B cell (primary cell): Measurements from ENCODE around the gene CDC42EP4. TPM values are rescaled to one million over a fixed set of nuclear protein-coding genes. Genes with fewer than 3 reads are reported as not detected.
"Not testable (repeated sequence)": the region's sequence is repeated elsewhere in the genome, so short reads cannot be mapped to it uniquely, and the experiment has no call there.

ENCODE experiments used
- ATAC-seq: fragments of 200-7000 bp; cut with Tn5 transposase; one replicate; pipeline ENCODE4 v1.10.0; 2021; ENCODE audit warnings: low read depth, mild to moderate bottlenecking, moderate number of reproducible peaks, moderate library complexity
- CTCF ChIA-PET: fragments of 350-600 bp; sonication (Branson Sonifier 250); formaldehyde crosslinking; loops from one replicate; lab custom pipeline; 2021; ENCODE audit warnings: antibody characterized with exemption, inconsistent platforms; lab: Charles Lee
- POLR2A ChIA-PET: fragments of 350-600 bp; sonication (Branson Sonifier 250); formaldehyde crosslinking; loops from one replicate; lab custom pipeline; 2021; ENCODE audit warnings: antibody characterized with exemption; lab: Charles Lee
- DNase-seq: peaks from one replicate; pipeline ENCODE4 v3.0.0; 2013
- H2AFZ ChIP-seq: 2 replicates; pipeline ENCODE4 v1.6.1; 2012; ENCODE audit warnings: mild to moderate bottlenecking, low read depth, low read length; ENCODE audit not compliant: insufficient read depth, poor library complexity, severe bottlenecking
- H3K27ac ChIP-seq, 2 donors: 1 replicate in 1 of 2; 2 replicates in 1 of 2; pipeline ENCODE4 v1.5.1; 2012 to 2013; ENCODE audit warnings: low read length in 2 of 2, mild to moderate bottlenecking in 2 of 2, moderate library complexity in 1 of 2
- H3K27me3 ChIP-seq, 4 experiments: fragments of 200-600 bp in 1 of 4; sonication (generic) in 1 of 4; replicated peaks in 1 of 4; 1 replicate in 2 of 4; 2 replicates in 2 of 4; pipeline versions ENCODE4 v1.6.1 to v1.7.0; 2013 to 2016; ENCODE audit warnings: low read length in 3 of 4, mild to moderate bottlenecking in 2 of 4, mixed read lengths in 1 of 4, moderate library complexity in 1 of 4; ENCODE audit not compliant: insufficient read depth in 4 of 4, control insufficient read depth in 3 of 4; ENCODE audit errors: control extremely low read depth in 1 of 4
- H3K36me3 ChIP-seq, 2 experiments: replicated peaks in 1 of 2; 1 replicate in 1 of 2; 2 replicates in 1 of 2; pipeline versions ENCODE4 v1.6.1 to v1.7.1; 2013; ENCODE audit warnings: low read length in 1 of 2; ENCODE audit not compliant: insufficient read depth in 2 of 2, control insufficient read depth in 1 of 2; ENCODE audit errors: control extremely low read depth in 1 of 2, extremely low read depth in 1 of 2
- H3K4me1 ChIP-seq, 2 donors: fragments of 200-600 bp in 1 of 2; sonication (generic) in 1 of 2; 1 replicate in 1 of 2; 2 replicates in 1 of 2; pipeline versions ENCODE4 v1.5.1 to v1.6.1; 2013 to 2017; ENCODE audit warnings: low read length in 2 of 2; ENCODE audit not compliant: control insufficient read depth in 2 of 2, insufficient read depth in 2 of 2
- H3K4me2 ChIP-seq: replicated peaks from 2 replicates; pipeline ENCODE3; 2012; ENCODE audit warnings: mild to moderate bottlenecking, low read depth, low read length; ENCODE audit not compliant: poor library complexity, severe bottlenecking
- H3K4me3 ChIP-seq, 5 experiments: fragments of 200-600 bp in 1 of 5; sonication (generic) in 1 of 5; 1 replicate in 3 of 5; 2 replicates in 2 of 5; pipeline versions ENCODE4 v1.5.1 to v1.7.0; 2011 to 2016; ENCODE audit warnings: low read length in 4 of 5, mild to moderate bottlenecking in 4 of 5, low read depth in 2 of 5, control low read depth in 1 of 5, moderate library complexity in 1 of 5; ENCODE audit not compliant: insufficient read depth in 1 of 5; ENCODE audit errors: control extremely low read depth in 1 of 5, extremely low read depth in 1 of 5
- H3K79me2 ChIP-seq: fragments of 200-600 bp; sonication (generic); one replicate; pipeline ENCODE4 v1.6.0; 2016; ENCODE audit warnings: low read length; ENCODE audit not compliant: control insufficient read depth, insufficient read depth
- H3K9ac ChIP-seq: fragments of 200-600 bp; sonication (generic); 2 replicates; pipeline ENCODE4 v1.6.1; 2017; ENCODE audit warnings: mild to moderate bottlenecking, low read length, moderate library complexity
- H3K9me3 ChIP-seq, 3 donors: one replicate each; pipeline versions ENCODE4 v1.6.1 to v1.7.1; 2013; ENCODE audit warnings: low read length in 2 of 3; ENCODE audit not compliant: control insufficient read depth in 2 of 3, insufficient read depth in 1 of 3; ENCODE audit errors: control extremely low read depth in 1 of 3
- H4K20me1 ChIP-seq: 2 replicates; pipeline ENCODE4 v1.6.0; 2012; ENCODE audit warnings: mild to moderate bottlenecking, low read length; ENCODE audit not compliant: insufficient read depth, control insufficient read depth, poor library complexity, severe bottlenecking
- H3K27ac Mint-ChIP-seq: one replicate; pipeline ENCODE4 v1.8.0; 2021; ENCODE audit warnings: mixed read lengths
- H3K27me3 Mint-ChIP-seq: one replicate; pipeline ENCODE4 v1.8.0; 2021; ENCODE audit warnings: mixed read lengths
- H3K4me1 Mint-ChIP-seq: one replicate; pipeline ENCODE4 v1.8.0; 2021; ENCODE audit warnings: mixed read lengths
- H3K4me3 Mint-ChIP-seq: one replicate; pipeline ENCODE4 v1.8.0; 2021; ENCODE audit warnings: mixed read lengths
- H3K9me3 Mint-ChIP-seq: one replicate; pipeline ENCODE4 v1.8.0; 2022; ENCODE audit warnings: mixed read lengths; ENCODE audit not compliant: insufficient read depth
- EZH2 ChIP-seq: IDR thresholded peaks from 2 replicates; pipeline ENCODE4 v1.6.1; 2012; ENCODE audit warnings: borderline replicate concordance, low read depth, mild to moderate bottlenecking, moderate library complexity, low read length; ENCODE audit not compliant: insufficient read depth, poor library complexity, severe bottlenecking
- WGBS: methylation state at CpG from one replicate; pipeline ENCODE4 v1.1.5; 2013; ENCODE audit warnings: missing lambda C conversion rate; ENCODE audit not compliant: insufficient coverage; 5-methylcytosine and 5-hydroxymethylcytosine counted together
- intact Hi-C: fragments of 100-400 bp; cut with micrococcal nuclease; formaldehyde crosslinking; loops from one replicate; pipeline ENCODE4 v1.10.0; 2022
- polyA plus RNA-seq: library from polyadenylated mRNA; depleted of rRNA; stranded (reverse); fragments of >200 nt; gene quantifications from 2 replicates; pipeline ENCODE4 v1.2.3, GENCODE V29; 2012
- total RNA-seq, 2 donors: library from RNA; stranded (reverse); fragments of 120-200 nt in 1 of 2; gene quantifications; 1 replicate in 1 of 2; 2 replicates in 1 of 2; pipeline versions ENCODE4 v1.2.3 to v1.2.4, GENCODE V29; 2013 to 2022
- TF ChIP-seq, protein P1 (sequence below): fragments of 200-600 bp; IDR thresholded peaks from one replicate; pipeline ENCODE4 v1.8.0; 2022; ENCODE audit warnings: antibody characterized with exemption, mild to moderate bottlenecking

CDC42EP4 gene
- total and polyA plus RNA-seq, 2 donors (not counting 1 experiment from before 2014, with no cell fraction given): 0.79 to 2.0 TPM

DNA sequence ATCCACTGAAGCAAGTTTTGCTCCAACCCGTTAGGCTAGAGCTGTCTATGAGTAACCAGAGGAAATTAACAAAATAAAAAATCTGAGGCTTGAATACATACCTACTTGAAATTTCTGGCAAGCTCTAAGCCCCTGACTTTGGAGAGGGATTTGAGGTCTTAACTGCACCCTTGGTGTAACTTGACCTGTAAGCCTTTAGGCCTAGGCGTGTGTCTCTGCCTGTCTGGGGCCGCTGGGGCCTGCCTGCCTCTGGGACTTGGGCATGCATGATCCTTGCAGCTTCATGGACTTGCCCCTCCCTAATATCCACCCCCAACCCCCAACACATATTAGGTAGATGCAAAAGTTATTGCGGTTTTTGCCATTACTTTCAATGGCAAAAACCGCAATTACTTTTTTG is 3.7 kb upstream of the CDC42EP4 start:
- Mint-ChIP-seq H3K4me3 (no peak overlapping the region), H3K9me3 (no peaks in the 10 kb centered on the region), H3K27me3 (peaks cover 5% of the 10 kb centered on the region), H3K27ac (no peak overlapping the region), H3K4me1 (peaks cover 21% of the 10 kb centered on the region)
- Histone ChIP-seq H3K4me1 (peaks cover 15 to 31% of the 10 kb centered on the region in 2 donors), H3K9ac (no peak overlapping the region), H3K79me2 (no peaks in the 10 kb centered on the region), H3K36me3 (no peaks in the 10 kb centered on the region), H4K20me1 (no peaks in the 10 kb centered on the region), H3K27ac (no peak overlapping the region), H3K4me2 (no peak overlapping the region), H2AFZ (no peak overlapping the region), H3K9me3 (no peaks in the 10 kb centered on the region), H3K27me3 (no peaks in the 10 kb centered on the region), H3K4me3 (no peak overlapping the region)
- DNase-seq (no peak), ATAC-seq (no peak)
- intact Hi-C loops: no loop called here
- CTCF ChIA-PET: no interaction called here
- POLR2A ChIA-PET: no interaction called here
- WGBS: 80% methylated on average over 1 of the region's 5 CpGs
- TF ChIP-seq, protein P1, sequence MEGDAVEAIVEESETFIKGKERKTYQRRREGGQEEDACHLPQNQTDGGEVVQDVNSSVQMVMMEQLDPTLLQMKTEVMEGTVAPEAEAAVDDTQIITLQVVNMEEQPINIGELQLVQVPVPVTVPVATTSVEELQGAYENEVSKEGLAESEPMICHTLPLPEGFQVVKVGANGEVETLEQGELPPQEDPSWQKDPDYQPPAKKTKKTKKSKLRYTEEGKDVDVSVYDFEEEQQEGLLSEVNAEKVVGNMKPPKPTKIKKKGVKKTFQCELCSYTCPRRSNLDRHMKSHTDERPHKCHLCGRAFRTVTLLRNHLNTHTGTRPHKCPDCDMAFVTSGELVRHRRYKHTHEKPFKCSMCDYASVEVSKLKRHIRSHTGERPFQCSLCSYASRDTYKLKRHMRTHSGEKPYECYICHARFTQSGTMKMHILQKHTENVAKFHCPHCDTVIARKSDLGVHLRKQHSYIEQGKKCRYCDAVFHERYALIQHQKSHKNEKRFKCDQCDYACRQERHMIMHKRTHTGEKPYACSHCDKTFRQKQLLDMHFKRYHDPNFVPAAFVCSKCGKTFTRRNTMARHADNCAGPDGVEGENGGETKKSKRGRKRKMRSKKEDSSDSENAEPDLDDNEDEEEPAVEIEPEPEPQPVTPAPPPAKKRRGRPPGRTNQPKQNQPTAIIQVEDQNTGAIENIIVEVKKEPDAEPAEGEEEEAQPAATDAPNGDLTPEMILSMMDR: no peak
- no peak for TF ChIP-seq EZH2

DNA sequence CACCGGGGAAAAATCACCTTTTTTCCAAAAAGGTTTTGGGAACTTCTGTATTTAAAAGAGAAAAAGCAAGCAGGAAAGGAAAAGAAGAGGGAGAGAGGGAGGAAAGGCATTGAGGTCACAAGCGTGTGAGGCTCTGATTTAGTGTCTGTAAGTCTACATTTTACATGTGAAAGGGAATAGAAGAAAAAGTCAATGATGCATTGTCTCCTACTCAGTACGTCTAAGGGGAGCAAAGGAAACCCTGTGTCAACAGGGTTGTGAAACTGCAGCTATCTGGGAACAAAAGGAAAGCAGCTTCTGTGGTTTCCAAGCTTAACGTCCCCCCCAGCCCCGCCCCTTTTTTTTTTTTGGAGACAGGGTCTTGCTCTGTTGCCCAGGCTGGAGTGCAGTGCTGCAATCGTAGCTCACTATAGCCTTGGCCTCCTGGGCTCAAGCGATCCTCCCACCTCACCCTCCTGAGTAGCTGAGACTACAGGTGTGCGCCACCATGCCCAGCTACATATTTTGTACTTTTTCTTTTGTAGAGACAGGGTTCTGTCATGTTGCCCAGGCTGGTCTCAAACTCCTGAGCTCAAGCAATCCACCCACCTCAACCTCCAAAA is 1.8 kb upstream of the CDC42EP4 start:
- Histone ChIP-seq H3K4me1 (peaks cover 27 to 41% of the 10 kb centered on the region in 2 donors), H3K4me2 (no peak overlapping the region), H4K20me1 (no peaks in the 10 kb centered on the region), H3K9ac (no peak overlapping the region), H3K27me3 (peaks cover 0 to 8% (median 3%) of the 10 kb centered on the region in 4 experiments), H3K27ac (no peak overlapping the region), H3K4me3 (no peak overlapping the region), H2AFZ (no peak overlapping the region), H3K9me3 (no peaks in the 10 kb centered on the region), H3K36me3 (no peaks in the 10 kb centered on the region), H3K79me2 (no peaks in the 10 kb centered on the region)
- Mint-ChIP-seq H3K27ac (peak overlapping the region; percentile 8), H3K27me3 (no peaks in the 10 kb centered on the region), H3K4me1 (peaks cover 30% of the 10 kb centered on the region), H3K9me3 (no peaks in the 10 kb centered on the region), H3K4me3 (peak overlapping the region; percentile 44)
- CTCF ChIA-PET: interaction anchor here (1.0 kb wide), 1 partner anchor 17 kb away, joined by 3 read pairs; no protein-coding TSS in a partner anchor
- DNase-seq: no peak
- no peak for ATAC-seq
- intact Hi-C loops: loop anchor here (2.0 to 5.0 kb wide), 3 partner anchors 41 to 221 kb away; partner anchors contain the start of gene SLC39A11
- POLR2A ChIA-PET: no interaction called here
- TF ChIP-seq, protein P1: no peak
- TF ChIP-seq EZH2: no peak
- WGBS: 84% methylated on average over 6 of the region's 8 CpGs

GRCh38 chr17:73312887-73313286 is 1.1 kb upstream of the CDC42EP4 start:
- intact Hi-C loops: loop anchor here (2.0 to 5.0 kb wide), 3 partner anchors 41 to 220 kb away; partner anchors contain the start of gene SLC39A11

More at GRCh38 chr17:73312887-73313286, 1.1 kb upstream of the CDC42EP4 start:
- H3K36me3 ChIP-seq, H3K27ac ChIP-seq, POLR2A ChIA-PET, H4K20me1 ChIP-seq, H3K9ac ChIP-seq, H3K4me3 ChIP-seq, H3K9me3 ChIP-seq, H3K4me2 ChIP-seq, DNase-seq, ATAC-seq, H3K9me3 Mint-ChIP-seq, H3K27me3 Mint-ChIP-seq, H3K79me2 ChIP-seq: not testable (repeated sequence)
- Histone ChIP-seq H3K27me3 (peaks cover 0 to 12% (median 4%) of the 10 kb centered on the region in 4 experiments), H2AFZ (peak overlapping the region; percentile 95), H3K4me1 (peaks cover 27 to 38% of the 10 kb centered on the region in 2 donors)
- CTCF ChIA-PET: interaction anchor here (4.1 kb wide), 1 partner anchor 58 kb away, joined by 23 read pairs; no protein-coding TSS in a partner anchor
- peak overlapping the region; percentile 94 for H3K4me3 Mint-ChIP-seq
- H3K4me1 Mint-ChIP-seq: peaks cover 30% of the 10 kb centered on the region
- 72% methylated on average over 4 of the region's 11 CpGs for WGBS
- H3K27ac Mint-ChIP-seq: peak overlapping the region; percentile 26
